Measurements from ENCODE around the gene AP2A2.

GRCh38 chr11:1018091-1018490, 92.4 kb downstream of the AP2A2 start:
- TF ChIP-seq CTCF (IDR thresholded peaks at IDR 0.05) (no peak), EP300 (IDR thresholded peaks at IDR 0.05; ENCODE audit: low read depth) (no peak)
